H1 (cell line): Measurements from ENCODE around the gene MED16. TPM values are rescaled to one million over a fixed set of nuclear protein-coding genes. Genes with fewer than 3 reads are reported as not detected.

Experiments used
- CTCF ChIA-PET: fragments of 300-600 bp; sonication (Branson Sonifier 250); formaldehyde crosslinking; loops from one replicate; lab custom pipeline; 2021; ENCODE audit not compliant: partially characterized antibody; lab: Charles Lee
- POLR2A ChIA-PET: fragments of 300-600 bp; sonication (Branson Sonifier 250); formaldehyde crosslinking; loops from one replicate; lab custom pipeline; 2021; ENCODE audit warnings: inconsistent platforms; ENCODE audit not compliant: partially characterized antibody; lab: Charles Lee
- DNase-seq, 2 experiments: peaks; one replicate each; pipeline versions ENCODE4 v3.0.0 to v3.0.0-alpha.2; 2010 to 2022; ENCODE audit warnings: low spot score in 2 of 2, low read depth in 1 of 2, mixed read lengths in 1 of 2
- FAIRE-seq: peaks from 2 replicates; lab custom pipeline; 2011; peaks lifted over from hg19 to GRCh38; lab: Jason Lieb, UNC
- H2AFZ ChIP-seq: 2 replicates; pipeline ENCODE4 v1.8.1; 2012; ENCODE audit warnings: low read length, inconsistent platforms
- H2AK5ac ChIP-seq: 2 replicates; pipeline ENCODE4 v1.6.1; 2013; ENCODE audit warnings: low read depth, low read length
- H2BK120ac ChIP-seq: replicated peaks from 2 replicates; pipeline ENCODE3; 2013; ENCODE audit warnings: low read depth, low read length, inconsistent platforms
- H2BK12ac ChIP-seq: 2 replicates; pipeline ENCODE4 v1.6.1; 2013; ENCODE audit warnings: low read depth, low read length
- H2BK15ac ChIP-seq: 2 replicates; pipeline ENCODE4 v1.6.1; 2013; ENCODE audit warnings: low read length
- H2BK20ac ChIP-seq: 2 replicates; pipeline ENCODE4 v1.6.1; 2013; ENCODE audit warnings: low read length
- H2BK5ac ChIP-seq: 2 replicates; pipeline ENCODE4 v1.6.1; 2013; ENCODE audit warnings: low read depth, low read length
- H3K14ac ChIP-seq: 2 replicates; pipeline ENCODE4 v1.6.1; 2013; ENCODE audit warnings: inconsistent platforms; ENCODE audit not compliant: insufficient read length
- H3K18ac ChIP-seq: 2 replicates; pipeline ENCODE4 v1.6.1; 2013; ENCODE audit warnings: low read length; ENCODE audit errors: extremely low read depth
- H3K23ac ChIP-seq: 2 replicates; pipeline ENCODE4 v1.6.1; 2013; ENCODE audit warnings: inconsistent platforms; ENCODE audit not compliant: insufficient read length
- H3K23me2 ChIP-seq: 2 replicates; pipeline ENCODE4 v1.6.1; 2013; ENCODE audit warnings: low read depth, low read length
- H3K27ac ChIP-seq: 2 replicates; pipeline ENCODE4 v1.6.1; 2011; ENCODE audit warnings: low read depth, low read length, inconsistent platforms
- H3K27me3 ChIP-seq, 4 experiments: replicated peaks in 1 of 4; 1 replicate in 1 of 4; 2 replicates in 3 of 4; pipeline versions ENCODE4 v1.6.1 to v1.8.1; 2011 to 2013; ENCODE audit warnings: low read length in 3 of 4, mild to moderate bottlenecking in 3 of 4, inconsistent platforms in 2 of 4, mixed read lengths in 2 of 4, moderate library complexity in 1 of 4; ENCODE audit not compliant: control insufficient read depth in 3 of 4, insufficient read depth in 3 of 4; ENCODE audit errors: extremely low read depth in 1 of 4
- H3K36me3 ChIP-seq, 4 experiments: 2 replicates each; pipeline versions ENCODE4 v1.6.1 to v1.8.1; 2011 to 2013; ENCODE audit warnings: mild to moderate bottlenecking in 4 of 4, low read length in 3 of 4, moderate library complexity in 2 of 4, control low read depth in 1 of 4, inconsistent platforms in 1 of 4; ENCODE audit not compliant: insufficient read depth in 4 of 4, control insufficient read depth in 2 of 4
- H3K4ac ChIP-seq: replicated peaks from 2 replicates; pipeline ENCODE3; 2013; ENCODE audit warnings: low read length, low read depth, mixed read lengths, inconsistent platforms; ENCODE audit not compliant: insufficient read length
- H3K4me1 ChIP-seq, 4 experiments: replicated peaks in 1 of 4; 1 replicate in 1 of 4; 2 replicates in 3 of 4; pipeline versions ENCODE4 v1.6.1 to v1.8.1; 2011 to 2013; ENCODE audit warnings: low read length in 3 of 4, inconsistent platforms in 2 of 4, mixed read lengths in 1 of 4; ENCODE audit not compliant: insufficient read depth in 4 of 4, control insufficient read depth in 3 of 4
- H3K4me2 ChIP-seq, 2 experiments: 2 replicates each; pipeline versions ENCODE4 v1.6.1 to v1.8.1; 2011 to 2013; ENCODE audit warnings: low read depth in 2 of 2, low read length in 2 of 2, control low read depth in 1 of 2, inconsistent platforms in 1 of 2, mild to moderate bottlenecking in 1 of 2; ENCODE audit not compliant: insufficient read depth in 1 of 2
- H3K4me3 ChIP-seq, 4 experiments: fragments of 200-600, 300-600 bp in 1 of 4; sonication (generic), shearing (Covaris generic), sonication (Bioruptor Twin) in 1 of 4; 2 replicates each; pipeline versions ENCODE4 v1.5.1 to v1.8.1; 2011 to 2016; ENCODE audit warnings: low read length in 4 of 4, low read depth in 3 of 4, control low read depth in 2 of 4, inconsistent platforms in 2 of 4, mild to moderate bottlenecking in 2 of 4, mixed read lengths in 1 of 4, moderate library complexity in 1 of 4; ENCODE audit not compliant: insufficient read depth in 2 of 4; ENCODE audit errors: extremely low read depth in 1 of 4
- H3K56ac ChIP-seq: replicated peaks from 2 replicates; pipeline ENCODE3; 2013; ENCODE audit warnings: low read depth, mild to moderate bottlenecking, mixed read lengths, low read length, inconsistent platforms; ENCODE audit not compliant: insufficient read length
- H3K79me1 ChIP-seq: 2 replicates; pipeline ENCODE4 v1.6.1; 2013; ENCODE audit warnings: low read depth, low read length, control low read depth
- H3K79me2 ChIP-seq, 2 experiments: 2 replicates each; pipeline versions ENCODE4 v1.6.1 to v1.8.1; 2012 to 2013; ENCODE audit warnings: low read length in 2 of 2, mild to moderate bottlenecking in 2 of 2, inconsistent platforms in 1 of 2; ENCODE audit not compliant: insufficient read depth in 2 of 2, control insufficient read depth in 1 of 2
- H3K9ac ChIP-seq, 4 experiments: replicated peaks in 1 of 4; 1 replicate in 1 of 4; 2 replicates in 3 of 4; pipeline versions ENCODE4 v1.6.1 to v1.8.1; 2011 to 2013; ENCODE audit warnings: low read depth in 3 of 4, low read length in 3 of 4, control low read depth in 2 of 4, mild to moderate bottlenecking in 2 of 4, moderate library complexity in 2 of 4, inconsistent platforms in 1 of 4; ENCODE audit errors: extremely low read depth in 1 of 4
- H3K9me3 ChIP-seq, 2 experiments: 2 replicates each; pipeline versions ENCODE4 v1.6.1 to v1.8.1; 2012 to 2013; ENCODE audit warnings: mild to moderate bottlenecking in 2 of 2, moderate library complexity in 2 of 2, control low read depth in 1 of 2, inconsistent platforms in 1 of 2, low read depth in 1 of 2, low read length in 1 of 2, mixed read lengths in 1 of 2; ENCODE audit not compliant: insufficient read depth in 2 of 2
- H4K20me1 ChIP-seq, 2 experiments: replicated peaks in 1 of 2; 2 replicates each; pipeline versions ENCODE3 to v1.8.1; 2011 to 2013; ENCODE audit warnings: inconsistent platforms in 2 of 2, low read length in 2 of 2, mild to moderate bottlenecking in 1 of 2; ENCODE audit not compliant: insufficient read depth in 2 of 2, control insufficient read depth in 1 of 2
- H4K5ac ChIP-seq: 2 replicates; pipeline ENCODE4 v1.6.1; 2013; ENCODE audit warnings: low read length, low read depth, mixed read lengths, inconsistent platforms; ENCODE audit not compliant: insufficient read length
- H4K8ac ChIP-seq: 2 replicates; pipeline ENCODE4 v1.8.0; 2013; ENCODE audit warnings: mild to moderate bottlenecking, moderate library complexity, low read length, inconsistent platforms; ENCODE audit not compliant: insufficient read depth; ENCODE audit errors: extremely low read depth
- H4K91ac ChIP-seq: replicated peaks from 2 replicates; pipeline ENCODE3; 2013; ENCODE audit warnings: low read length, mixed read lengths, inconsistent platforms; ENCODE audit not compliant: insufficient read length
- BACH1 ChIP-seq: IDR thresholded peaks from 2 replicates; pipeline ENCODE4 v1.6.1; 2012; ENCODE audit warnings: low read length, improper control_type of control experiment
- BCL11A ChIP-seq, 2 experiments: IDR thresholded peaks; one replicate each; pipeline ENCODE4 v1.6.1; 2011; ENCODE audit warnings: low read depth in 2 of 2, low read length in 2 of 2, mild to moderate bottlenecking in 2 of 2
- E2F6 ChIP-seq: IDR thresholded peaks from 2 replicates; pipeline ENCODE4 v1.6.1; 2012; ENCODE audit warnings: inconsistent platforms
- POLR2AphosphoS5 ChIP-seq: IDR thresholded peaks from 2 replicates; pipeline ENCODE4 v1.6.1; 2011; ENCODE audit warnings: low read depth, low read length
- RNF2 ChIP-seq: fragments of 200-900, 300-1000 bp; sonication (generic); IDR thresholded peaks from 2 replicates; pipeline ENCODE4 v1.7.1; 2016; ENCODE audit warnings: borderline replicate concordance, low read depth, mild to moderate bottlenecking, antibody characterized with exemption, low read length; ENCODE audit not compliant: poor library complexity, severe bottlenecking; ENCODE audit errors: missing control alignments
- SP2 ChIP-seq: IDR thresholded peaks from 2 replicates; pipeline ENCODE4 v1.6.1; 2012; ENCODE audit warnings: mild to moderate bottlenecking, low read length, inconsistent platforms
- WGBS, 2 experiments: shearing (Covaris generic) in 1 of 2; methylation state at CpG; one replicate each; pipeline versions ENCODE4 v1.1.6 to v1.1.7; 2013 to 2015; ENCODE audit warnings: low lambda C conversion rate in 2 of 2, mixed read lengths in 2 of 2, inconsistent platforms in 1 of 2, low coverage in 1 of 2, missing lambda C conversion rate in 1 of 2; ENCODE audit not compliant: insufficient replicate concordance in 2 of 2, insufficient coverage in 1 of 2, insufficient read length in 1 of 2; ENCODE audit errors: extremely low coverage in 1 of 2, missing lambda C conversion rate in 1 of 2; 5-methylcytosine and 5-hydroxymethylcytosine counted together
- polyA plus RNA-seq, 7 experiments: library from polyadenylated mRNA; depleted of rRNA in 3 of 7; stranded (reverse) in 5 of 7; unstranded in 2 of 7; fragments of >200 nt in 5 of 7; fragments of 200-250 nt in 2 of 7; gene quantifications; 1 replicate in 5 of 7; 2 replicates in 1 of 7; 4 replicates in 1 of 7; pipeline versions ENCODE4 v1.2.1 to v1.2.3, GENCODE V29; 2011 to 2013; ENCODE audit warnings: missing spikeins in 2 of 7, mixed read lengths in 2 of 7
- total RNA-seq: library from RNA; stranded (reverse); fragmentation: NEBNext Ultra II Directional; extraction: Animal tissue kit (Norgen Biotek cat#: 25700); gene quantifications from 2 replicates; pipeline ENCODE4 v1.2.1, GENCODE V29; 2021

MED16 gene
- total and polyA plus RNA-seq, 2 of the 8 experiments (the other 6 are each of a cell fraction or from before 2014, with no cell fraction given) = 51.0 to 67.2 TPM

- Histone ChIP-seq H3K79me2 (no peaks in the 10 kb centered on the region), H3K9ac (no peak overlapping the region), H3K4ac (no peak overlapping the region), H2BK15ac (0 out of 2 replicates have a peak overlapping the region, but pooled peaks have one; percentile 92), H3K4me1 (peaks cover 3 to 22% (median 7%) of the 10 kb centered on the region in 4 experiments), H4K91ac (no peak overlapping the region), H4K5ac (no peak overlapping the region), H3K4me2 (no peak overlapping the region), H2BK120ac (no peak overlapping the region), H3K79me1 (peaks cover 2% of the 10 kb centered on the region), H3K27ac (no peak overlapping the region), H4K20me1 (peaks cover 4 to 9% of the 10 kb centered on the region in 2 experiments), H3K23me2 (no peaks in the 10 kb centered on the region), H3K9me3 (peaks cover 0 to 3% of the 10 kb centered on the region in 2 experiments; a peak in 1 of 4 replicates), H2BK5ac (peak overlapping the region; percentile 73; the same call in 1 of the 2 replicates), H3K36me3 (peaks cover 0 to 18% (median 0%) of the 10 kb centered on the region in 4 experiments; a peak in 4 of 8 replicates), H3K23ac (no peak overlapping the region), H4K8ac (peak overlapping the region; percentile 35; the same call in 1 of the 2 replicates), H3K4me3 (no peak overlapping the region), H2BK20ac (no peak overlapping the region), H3K27me3 (no peaks in the 10 kb centered on the region), H2BK12ac (no peak overlapping the region), H3K14ac (no peak overlapping the region), H3K56ac (no peak overlapping the region), H3K18ac (no peak overlapping the region), H2AK5ac (no peak overlapping the region), H2AFZ (no peak overlapping the region)
- no peak for FAIRE-seq
- WGBS, 2 experiments = 79% methylated on average over 17 of the region's 33 CpGs; no CpG with 5 or more reads in 1 of the 2 experiments
- DNase-seq = peak in 1 of 2 experiments; percentile 82
- ChIA-PET POLR2A (interaction anchor here (0.7 to 2.4 kb wide), 9 partner anchors 9 to 111 kb away, joined by 3 to 8 read pairs (median 4); partner anchors contain the start of genes ELANE and WDR18), CTCF (interaction anchor here (0.6 to 2.8 kb wide), 6 partner anchors 9 to 101 kb away, joined by 3 to 10 read pairs (median 4); no protein-coding TSS in a partner anchor)
- TF ChIP-seq RNF2 (no peak), BCL11A (IDR thresholded peaks at IDR 0.05; ENCODE audit: low read depth in 2 of 2, low read length in 2 of 2) (no peak), POLR2AphosphoS5 (no peak), SP2 (no peak), E2F6 (no peak), BACH1 (no peak)
Measured at GRCh38 chr19:871446-872265, 21.3 kb downstream of the MED16 start.
